HepG2 (cell line): ENCODE data around the gene TTLL4.

Source experiments
- HMG20B ChIP-seq: conservative IDR thresholded peaks from 2 replicates; pipeline ENCODE4 v1.6.1; 2016; ENCODE audit warnings: missing genetic modification reagents, missing compliant biosample characterization
- KLF9 ChIP-seq: IDR thresholded peaks from 2 replicates; pipeline ENCODE4 v1.6.1; 2016; ENCODE audit warnings: low read depth
- POLR2G ChIP-seq: fragments of 200-400 bp; formaldehyde crosslinking; IDR thresholded peaks from 2 replicates; pipeline ENCODE4 v1.6.1; 2018; ENCODE audit warnings: mild to moderate bottlenecking, low read depth, low read length, moderate library complexity
- ZBTB33 ChIP-seq: sonication (generic); formaldehyde crosslinking; IDR thresholded peaks from 2 replicates; pipeline ENCODE4 v1.4.0; 2020; ENCODE audit warnings: missing genetic modification reagents

- peak; percentile 89 for TF ChIP-seq POLR2G
- TF ChIP-seq ZBTB33: 0 out of 2 replicates have a peak, but pooled peaks have one; percentile 78
- peak; percentile 89 for TF ChIP-seq KLF9 (CRISPR knock-in tag)
- peak; percentile 89 for TF ChIP-seq HMG20B (CRISPR knock-in tag)
These were observed 45.2 kb downstream of the TTLL4 start for GRCh38 chr2:218755567-218756404.
